Smooth muscle cell (in vitro differentiated cells): ENCODE measurements around the gene MRPL58. TPM values are rescaled to one million over a fixed set of nuclear protein-coding genes. Genes with fewer than 3 reads are reported as not detected.

ENCODE experiments used
- DNase-seq: peaks from one replicate; lab custom pipeline; 2025; ENCODE audit not compliant: unreplicated experiment; lab: John Stamatoyannopoulos, UW
- H2AFZ ChIP-seq: fragments of 200-600 bp; sonication (generic); 2 replicates; pipeline ENCODE4 v1.6.0; 2016; ENCODE audit warnings: antibody characterized with exemption, low read depth, mild to moderate bottlenecking
- H3F3A ChIP-seq: fragments of 200-600 bp; sonication (generic); 2 replicates; pipeline ENCODE4 v1.6.0; 2017; ENCODE audit warnings: antibody characterized with exemption, low read depth
- H3K27ac ChIP-seq: fragments of 200-600 bp; sonication (generic); 2 replicates; pipeline ENCODE4 v1.5.1; 2016; ENCODE audit warnings: low read depth, mild to moderate bottlenecking
- H3K27me3 ChIP-seq: fragments of 200-600 bp; sonication (generic); 2 replicates; pipeline ENCODE4 v1.6.1; 2016; ENCODE audit warnings: low read depth, mild to moderate bottlenecking
- H3K36me3 ChIP-seq: fragments of 200-600 bp; sonication (generic); 2 replicates; pipeline ENCODE4 v1.5.1; 2016; ENCODE audit warnings: low read depth
- H3K4me1 ChIP-seq: fragments of 200-600 bp; sonication (generic); 2 replicates; pipeline ENCODE4 v1.5.1; 2016; ENCODE audit warnings: low read depth
- H3K4me2 ChIP-seq: fragments of 200-600 bp; sonication (generic); 2 replicates; pipeline ENCODE4 v1.6.0; 2016; ENCODE audit warnings: mild to moderate bottlenecking
- H3K4me3 ChIP-seq: fragments of 200-600 bp; sonication (generic); 2 replicates; pipeline ENCODE4 v1.5.1; 2016; ENCODE audit warnings: mild to moderate bottlenecking
- H3K79me2 ChIP-seq: fragments of 200-600 bp; sonication (generic); 2 replicates; pipeline ENCODE4 v1.6.0; 2016; ENCODE audit warnings: low read depth, mild to moderate bottlenecking
- H3K9ac ChIP-seq: fragments of 200-600 bp; sonication (generic); 2 replicates; pipeline ENCODE4 v1.6.0; 2016; ENCODE audit warnings: low read depth
- H3K9me3 ChIP-seq: fragments of 200-600 bp; sonication (generic); replicated peaks from 2 replicates; pipeline ENCODE4 v1.5.1; 2016; ENCODE audit warnings: low read depth
- H4K20me1 ChIP-seq: fragments of 200-600 bp; sonication (generic); 2 replicates; pipeline ENCODE4 v1.6.0; 2016; ENCODE audit warnings: low read depth
- CTCF ChIP-seq: fragments of 200-600 bp; sonication (generic); IDR thresholded peaks from 2 replicates; pipeline ENCODE4 v1.5.1; 2017; ENCODE audit warnings: borderline replicate concordance, mild to moderate bottlenecking, antibody characterized with exemption; ENCODE audit not compliant: insufficient read depth, poor library complexity, severe bottlenecking
- WGBS: methylation state at CpG from one replicate; pipeline ENCODE4 v1.1.7; 2016; ENCODE audit warnings: low lambda C conversion rate; 5-methylcytosine and 5-hydroxymethylcytosine counted together
- polyA plus RNA-seq: library from polyadenylated mRNA; unstranded; fragments of >200 nt; fragmentation: Nextera tagmentation; extraction: Ambion mirVana; gene quantifications from 2 replicates; pipeline ENCODE4 v1.2.1, GENCODE V29; 2016
- total RNA-seq: library from RNA; depleted of rRNA; stranded (reverse); fragments of >200 nt; gene quantifications from 2 replicates; pipeline ENCODE4 v1.2.3, GENCODE V29; 2014

Gene MRPL58
- total RNA-seq (36.8 and 75.6 TPM in 2 replicates), polyA plus RNA-seq (36.2 and 41.4 TPM in 2 replicates)

DNA sequence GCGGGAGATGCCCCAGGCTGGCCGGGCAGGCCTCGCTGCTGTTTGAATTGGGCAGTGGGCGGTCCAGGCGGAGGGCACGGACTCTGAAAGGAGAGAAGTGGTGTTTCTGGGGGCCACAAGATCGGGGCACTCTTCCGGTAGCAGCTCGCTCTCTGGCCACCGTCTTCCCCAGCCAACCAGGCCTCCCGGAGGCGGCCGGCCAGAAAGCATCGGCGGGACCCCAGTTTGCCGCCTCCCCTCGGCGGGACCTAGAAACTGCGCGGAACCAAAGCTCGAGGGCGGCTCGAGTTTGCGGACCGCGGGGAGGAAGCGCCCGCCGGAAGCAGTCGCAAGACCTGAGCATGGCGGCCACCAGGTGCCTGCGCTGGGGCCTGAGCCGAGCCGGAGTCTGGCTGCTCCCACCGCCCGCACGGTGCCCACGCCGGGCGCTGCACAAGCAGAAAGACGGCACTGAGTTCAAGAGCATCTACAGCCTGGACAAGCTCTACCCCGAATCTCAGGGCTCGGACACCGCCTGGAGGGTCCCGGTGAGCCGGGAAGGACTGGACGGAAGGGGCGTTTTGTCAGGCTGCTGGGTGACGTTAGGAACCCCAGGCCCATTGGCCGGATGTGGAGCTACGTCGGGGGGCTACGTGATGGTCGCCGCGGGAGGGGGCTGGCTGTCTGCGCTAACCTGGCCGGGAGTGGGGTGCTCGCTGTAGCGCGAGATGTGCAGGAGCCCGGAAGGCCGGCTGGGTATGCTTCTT, at the start of gene MRPL58:
Gene MRPL58 (plus strand): TSS at position 325 of the 746 bp plus-strand sequence. CDS start 17 bp downstream, at position 342.
- peak; percentile 42 for TF ChIP-seq CTCF
- peak; percentile 59 for DNase-seq
- WGBS, result 2% methylated on average over 62 of the region's 63 CpGs
- no peaks in the 10 kb centered on the region for H4K20me1 ChIP-seq
- H3F3A ChIP-seq, result peaks cover 24% of the 10 kb centered on the region
- H3K27me3 ChIP-seq, result no peaks in the 10 kb centered on the region
- H3K9me3 ChIP-seq, result no peaks in the 10 kb centered on the region
- peak within 1 kb of the TSS; percentile 91 for H3K4me2 ChIP-seq
- peak within 1 kb of the TSS; percentile 80 for H2AFZ ChIP-seq
- H3K79me2 ChIP-seq, result peaks cover 12% of the 10 kb centered on the region
- peaks cover 16% of the 10 kb centered on the region for H3K4me1 ChIP-seq
- H3K27ac ChIP-seq, result peak within 1 kb of the TSS; percentile 74
- no peaks in the 10 kb centered on the region for H3K36me3 ChIP-seq
- H3K9ac ChIP-seq, result peak within 1 kb of the TSS; percentile 76
- peak within 1 kb of the TSS; percentile 71 for H3K4me3 ChIP-seq

DNA sequence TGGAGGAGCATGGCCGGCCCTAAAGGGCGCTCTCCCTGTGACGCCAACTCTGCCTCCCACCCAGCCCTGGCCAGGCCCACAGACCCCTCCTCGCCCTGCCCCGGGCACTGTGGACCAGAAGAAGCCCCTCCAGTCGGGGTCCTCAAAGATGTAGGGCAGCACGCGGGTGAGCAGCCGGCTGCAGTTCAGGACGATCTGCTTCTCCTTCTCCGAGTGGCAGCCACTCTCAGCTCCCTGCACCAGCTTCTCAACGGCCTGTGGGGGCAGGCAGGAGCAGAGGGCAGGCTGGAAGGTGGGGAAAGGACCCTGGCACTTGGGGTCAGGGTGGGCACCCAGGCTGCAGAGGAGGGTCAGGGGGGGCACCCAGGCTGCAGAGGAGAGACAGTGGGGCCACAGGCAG, 48.8 kb upstream of the MRPL58 start:
- no peak overlapping the region for H3K9ac ChIP-seq
- H3K27me3 ChIP-seq, result no peaks in the 10 kb centered on the region
- no peak overlapping the region for H2AFZ ChIP-seq

DNA sequence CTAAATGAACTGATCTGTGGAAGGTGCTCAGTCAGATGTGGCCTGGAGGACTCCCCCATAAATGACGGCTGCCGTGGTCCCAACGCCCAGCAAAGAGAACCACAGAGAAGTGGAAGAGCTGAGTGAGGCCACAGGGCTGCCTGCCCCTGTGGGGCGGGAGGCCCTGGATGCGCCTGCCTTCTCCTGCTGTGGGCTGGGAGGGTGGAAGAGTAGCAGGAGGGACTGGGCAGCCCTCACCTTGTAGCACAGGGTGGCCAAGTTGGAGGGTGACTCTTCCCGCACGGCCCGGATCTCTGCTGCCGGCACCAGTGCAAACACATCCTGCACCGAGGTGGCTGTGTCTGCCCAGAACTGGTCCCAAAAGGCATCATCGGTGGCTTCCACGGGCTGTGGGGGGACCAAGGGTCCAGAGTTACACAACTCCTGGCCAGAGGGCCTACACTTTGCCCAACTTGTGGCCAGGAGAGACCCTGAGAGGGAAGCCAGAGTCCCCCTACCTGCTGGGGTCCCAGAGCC, 48.2 kb upstream of the MRPL58 start:
- no peaks in the 10 kb centered on the region for H3K36me3 ChIP-seq
- H2AFZ ChIP-seq, result no peak overlapping the region
- H3K27me3 ChIP-seq, result no peaks in the 10 kb centered on the region
- TF ChIP-seq CTCF, result no peak
- no peak for DNase-seq
- H3K27ac ChIP-seq, result no peak overlapping the region
- no peak overlapping the region for H3K4me2 ChIP-seq
- no peak overlapping the region for H3K4me3 ChIP-seq
- no peaks in the 10 kb centered on the region for H3K79me2 ChIP-seq
- H3K9me3 ChIP-seq, result no peaks in the 10 kb centered on the region
- H3K9ac ChIP-seq, result no peak overlapping the region
- H3F3A ChIP-seq, result no peaks in the 10 kb centered on the region
- 89% methylated on average over 12 of the region's 12 CpGs for WGBS
- H4K20me1 ChIP-seq, result no peaks in the 10 kb centered on the region
- H3K4me1 ChIP-seq, result no peaks in the 10 kb centered on the region

More for the DNA sequence above, 48.8 kb upstream of the MRPL58 start:
- Histone ChIP-seq H3K4me3 (no peak overlapping the region), H4K20me1 (no peaks in the 10 kb centered on the region), H3F3A (no peaks in the 10 kb centered on the region), H3K36me3 (no peaks in the 10 kb centered on the region), H3K4me1 (no peaks in the 10 kb centered on the region), H3K4me2 (no peak overlapping the region), H3K79me2 (no peaks in the 10 kb centered on the region), H3K27ac (no peak overlapping the region), H3K9me3 (no peaks in the 10 kb centered on the region)
- WGBS, result 55% methylated on average over 10 of the region's 12 CpGs
- no peak for DNase-seq
- TF ChIP-seq CTCF, result no peak
